ENCODE data around the gene FN1.

DNA sequence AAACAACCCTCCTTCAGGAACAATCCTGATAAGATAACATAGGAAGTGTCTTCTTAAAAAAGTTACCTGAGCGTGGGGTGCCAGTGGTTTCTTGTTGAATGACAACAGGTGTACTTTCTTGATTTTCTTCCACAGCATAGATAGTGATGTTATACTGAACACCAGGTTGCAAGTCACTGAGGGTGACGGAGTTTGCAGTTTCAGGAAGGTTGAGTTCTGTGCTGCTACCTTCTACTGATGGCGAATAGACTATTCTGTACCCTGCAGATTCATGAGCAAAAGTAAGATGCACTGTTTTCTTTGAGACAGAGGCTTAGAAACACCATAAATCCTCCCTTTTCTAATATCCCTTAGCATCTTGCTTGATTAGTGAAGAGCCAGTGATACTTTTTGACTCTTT lies 28.8 kb downstream of the FN1 start:
- TF ChIP-seq, protein P1, sequence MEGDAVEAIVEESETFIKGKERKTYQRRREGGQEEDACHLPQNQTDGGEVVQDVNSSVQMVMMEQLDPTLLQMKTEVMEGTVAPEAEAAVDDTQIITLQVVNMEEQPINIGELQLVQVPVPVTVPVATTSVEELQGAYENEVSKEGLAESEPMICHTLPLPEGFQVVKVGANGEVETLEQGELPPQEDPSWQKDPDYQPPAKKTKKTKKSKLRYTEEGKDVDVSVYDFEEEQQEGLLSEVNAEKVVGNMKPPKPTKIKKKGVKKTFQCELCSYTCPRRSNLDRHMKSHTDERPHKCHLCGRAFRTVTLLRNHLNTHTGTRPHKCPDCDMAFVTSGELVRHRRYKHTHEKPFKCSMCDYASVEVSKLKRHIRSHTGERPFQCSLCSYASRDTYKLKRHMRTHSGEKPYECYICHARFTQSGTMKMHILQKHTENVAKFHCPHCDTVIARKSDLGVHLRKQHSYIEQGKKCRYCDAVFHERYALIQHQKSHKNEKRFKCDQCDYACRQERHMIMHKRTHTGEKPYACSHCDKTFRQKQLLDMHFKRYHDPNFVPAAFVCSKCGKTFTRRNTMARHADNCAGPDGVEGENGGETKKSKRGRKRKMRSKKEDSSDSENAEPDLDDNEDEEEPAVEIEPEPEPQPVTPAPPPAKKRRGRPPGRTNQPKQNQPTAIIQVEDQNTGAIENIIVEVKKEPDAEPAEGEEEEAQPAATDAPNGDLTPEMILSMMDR (IDR thresholded peaks at IDR 0.05): no peak
- no peak for TF ChIP-seq POLR2A (IDR thresholded peaks at IDR 0.05)
